OCI-LY1 (cell line): ENCODE data around the gene ASB13.

Experiments
- H2AFZ ChIP-seq: fragments of 200-600 bp; sonication (generic), shearing (Covaris generic); 2 replicates; pipeline ENCODE4 v1.6.0; 2014; ENCODE audit warnings: antibody characterized with exemption, mild to moderate bottlenecking, low read length
- H3F3A ChIP-seq: fragments of 200-600 bp; sonication (generic), shearing (Covaris generic); 2 replicates; pipeline ENCODE4 v1.6.0; 2014; ENCODE audit warnings: mild to moderate bottlenecking, antibody characterized with exemption, low read length, moderate library complexity; ENCODE audit not compliant: insufficient read depth
- H3K27ac ChIP-seq: fragments of 200-600 bp; sonication (generic); 2 replicates; pipeline ENCODE4 v1.5.1; 2014; ENCODE audit warnings: low read length, mixed run types, mild to moderate bottlenecking, low read depth; ENCODE audit not compliant: poor library complexity, severe bottlenecking
- H3K27me3 ChIP-seq: fragments of 200-600 bp; sonication (generic); 2 replicates; pipeline ENCODE4 v1.6.0; 2014; ENCODE audit warnings: antibody characterized with exemption, mild to moderate bottlenecking, low read length, moderate library complexity; ENCODE audit not compliant: insufficient read depth
- H3K36me3 ChIP-seq: fragments of 200-600 bp; sonication (generic); 2 replicates; pipeline ENCODE4 v1.6.1; 2014; ENCODE audit warnings: mild to moderate bottlenecking, antibody characterized with exemption, low read length, moderate library complexity, mixed read lengths; ENCODE audit not compliant: insufficient read depth
- H3K4me1 ChIP-seq: fragments of 200-600 bp; sonication (generic); 2 replicates; pipeline ENCODE4 v1.5.1; 2014; ENCODE audit warnings: mild to moderate bottlenecking, low read length, moderate library complexity; ENCODE audit not compliant: insufficient read depth, severe bottlenecking
- H3K4me2 ChIP-seq: fragments of 200-600 bp; sonication (generic), shearing (Covaris generic); 2 replicates; pipeline ENCODE4 v1.6.1; 2014; ENCODE audit warnings: low read length
- H3K4me3 ChIP-seq: fragments of 200-600 bp; sonication (generic); 2 replicates; pipeline ENCODE4 v1.5.1; 2014; ENCODE audit warnings: low read length, low read depth, mild to moderate bottlenecking, mixed read lengths; ENCODE audit not compliant: poor library complexity, severe bottlenecking
- H3K79me2 ChIP-seq: fragments of 200-600 bp; shearing (Covaris generic); 2 replicates; pipeline ENCODE4 v1.6.1; 2016; ENCODE audit warnings: mixed run types, low read length, mixed read lengths; ENCODE audit not compliant: insufficient read depth
- H3K9ac ChIP-seq: fragments of 200-600 bp; sonication (generic), shearing (Covaris generic); 2 replicates; pipeline ENCODE4 v1.6.1; 2014; ENCODE audit warnings: mild to moderate bottlenecking, low read length, mixed read lengths
- H3K9me2 ChIP-seq: fragments of 200-600 bp; sonication (generic), shearing (Covaris generic); 2 replicates; pipeline ENCODE4 v1.6.1; 2014; ENCODE audit warnings: low read depth, mild to moderate bottlenecking, low read length, mixed read lengths
- H3K9me3 ChIP-seq: fragments of 200-600 bp; shearing (Covaris generic); 2 replicates; pipeline ENCODE4 v1.6.1; 2014; ENCODE audit warnings: low read length, mixed read lengths
- H4K20me1 ChIP-seq: fragments of 200-600 bp; sonication (generic), shearing (Covaris generic); 2 replicates; pipeline ENCODE4 v1.6.0; 2016; ENCODE audit warnings: mild to moderate bottlenecking, low read length; ENCODE audit not compliant: insufficient read depth
- EZH2 ChIP-seq: fragments of 200-600 bp; sonication (generic), shearing (Covaris generic); IDR thresholded peaks from 2 replicates; pipeline ENCODE4 v1.8.0; 2017; ENCODE audit warnings: borderline replicate concordance, mixed run types, mild to moderate bottlenecking, antibody characterized with exemption, low read length, moderate library complexity, mixed read lengths
- TF ChIP-seq, protein P1 (sequence below): fragments of 200-600 bp; sonication (generic), shearing (Covaris generic); IDR thresholded peaks from 2 replicates; pipeline ENCODE4 v1.5.1; 2017; ENCODE audit warnings: mild to moderate bottlenecking, antibody characterized with exemption, low read length, moderate library complexity, mixed read lengths

Gene ASB13

DNA sequence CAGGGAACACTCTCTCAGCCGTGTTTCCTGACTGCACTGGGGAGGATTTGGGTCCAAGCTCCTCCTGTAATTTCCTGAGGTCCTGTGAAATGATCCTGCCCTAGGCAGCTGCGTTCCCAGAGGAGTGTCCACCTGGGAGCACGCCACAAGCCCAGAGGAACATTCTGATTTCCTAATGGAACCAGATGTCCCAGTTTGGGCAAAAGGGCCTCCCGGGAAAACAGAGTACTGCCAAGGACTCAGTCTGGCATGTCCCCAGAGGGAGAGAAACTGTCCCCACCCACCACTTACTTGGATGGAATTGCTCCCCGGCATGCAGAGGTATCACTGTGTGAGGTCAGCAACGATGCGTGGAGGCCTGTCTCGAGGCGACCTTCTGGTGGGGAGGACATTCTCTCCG lies 34.5 kb downstream of the ASB13 start:
- Histone ChIP-seq H3K36me3 (no peaks in the 10 kb centered on the region), H3K27me3 (no peaks in the 10 kb centered on the region; the same call in 1 of the 2 replicates), H3K4me2 (no peak overlapping the region), H3K4me1 (no peaks in the 10 kb centered on the region), H3K9me2 (no peaks in the 10 kb centered on the region), H4K20me1 (no peaks in the 10 kb centered on the region), H3F3A (no peaks in the 10 kb centered on the region), H3K79me2 (no peaks in the 10 kb centered on the region), H3K9me3 (no peaks in the 10 kb centered on the region), H3K27ac (no peak overlapping the region), H3K9ac (no peak overlapping the region), H2AFZ (no peak overlapping the region), H3K4me3 (no peak overlapping the region)
- TF ChIP-seq EZH2: no peak
- TF ChIP-seq, protein P1, sequence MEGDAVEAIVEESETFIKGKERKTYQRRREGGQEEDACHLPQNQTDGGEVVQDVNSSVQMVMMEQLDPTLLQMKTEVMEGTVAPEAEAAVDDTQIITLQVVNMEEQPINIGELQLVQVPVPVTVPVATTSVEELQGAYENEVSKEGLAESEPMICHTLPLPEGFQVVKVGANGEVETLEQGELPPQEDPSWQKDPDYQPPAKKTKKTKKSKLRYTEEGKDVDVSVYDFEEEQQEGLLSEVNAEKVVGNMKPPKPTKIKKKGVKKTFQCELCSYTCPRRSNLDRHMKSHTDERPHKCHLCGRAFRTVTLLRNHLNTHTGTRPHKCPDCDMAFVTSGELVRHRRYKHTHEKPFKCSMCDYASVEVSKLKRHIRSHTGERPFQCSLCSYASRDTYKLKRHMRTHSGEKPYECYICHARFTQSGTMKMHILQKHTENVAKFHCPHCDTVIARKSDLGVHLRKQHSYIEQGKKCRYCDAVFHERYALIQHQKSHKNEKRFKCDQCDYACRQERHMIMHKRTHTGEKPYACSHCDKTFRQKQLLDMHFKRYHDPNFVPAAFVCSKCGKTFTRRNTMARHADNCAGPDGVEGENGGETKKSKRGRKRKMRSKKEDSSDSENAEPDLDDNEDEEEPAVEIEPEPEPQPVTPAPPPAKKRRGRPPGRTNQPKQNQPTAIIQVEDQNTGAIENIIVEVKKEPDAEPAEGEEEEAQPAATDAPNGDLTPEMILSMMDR: no peak

DNA sequence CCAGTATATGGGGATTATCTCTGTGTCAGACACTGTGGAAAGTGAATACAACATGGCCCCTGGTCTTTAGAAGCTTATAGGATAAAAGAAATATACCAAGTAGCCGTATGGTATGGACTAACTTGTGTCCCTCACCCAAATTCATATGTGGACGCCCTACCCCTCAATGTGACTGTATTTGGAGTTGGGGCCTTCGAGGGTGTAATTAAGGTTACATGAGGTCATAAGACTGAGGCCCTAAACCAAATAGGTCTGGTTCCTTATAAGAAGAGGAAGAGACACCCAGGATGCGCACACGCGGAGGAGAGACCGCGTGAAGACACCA lies 36.3 kb downstream of the ASB13 start:
- Histone ChIP-seq H2AFZ (no peak overlapping the region), H3K27me3 (no peaks in the 10 kb centered on the region; the same call in 1 of the 2 replicates), H4K20me1 (no peaks in the 10 kb centered on the region), H3K9ac (no peak overlapping the region), H3K4me2 (no peak overlapping the region), H3K79me2 (no peaks in the 10 kb centered on the region), H3K9me2 (no peaks in the 10 kb centered on the region), H3K9me3 (no peaks in the 10 kb centered on the region), H3F3A (no peaks in the 10 kb centered on the region), H3K27ac (no peak overlapping the region), H3K4me1 (no peaks in the 10 kb centered on the region), H3K4me3 (no peak overlapping the region), H3K36me3 (no peaks in the 10 kb centered on the region)
- TF ChIP-seq, protein P1: no peak
- no peak for TF ChIP-seq EZH2

DNA sequence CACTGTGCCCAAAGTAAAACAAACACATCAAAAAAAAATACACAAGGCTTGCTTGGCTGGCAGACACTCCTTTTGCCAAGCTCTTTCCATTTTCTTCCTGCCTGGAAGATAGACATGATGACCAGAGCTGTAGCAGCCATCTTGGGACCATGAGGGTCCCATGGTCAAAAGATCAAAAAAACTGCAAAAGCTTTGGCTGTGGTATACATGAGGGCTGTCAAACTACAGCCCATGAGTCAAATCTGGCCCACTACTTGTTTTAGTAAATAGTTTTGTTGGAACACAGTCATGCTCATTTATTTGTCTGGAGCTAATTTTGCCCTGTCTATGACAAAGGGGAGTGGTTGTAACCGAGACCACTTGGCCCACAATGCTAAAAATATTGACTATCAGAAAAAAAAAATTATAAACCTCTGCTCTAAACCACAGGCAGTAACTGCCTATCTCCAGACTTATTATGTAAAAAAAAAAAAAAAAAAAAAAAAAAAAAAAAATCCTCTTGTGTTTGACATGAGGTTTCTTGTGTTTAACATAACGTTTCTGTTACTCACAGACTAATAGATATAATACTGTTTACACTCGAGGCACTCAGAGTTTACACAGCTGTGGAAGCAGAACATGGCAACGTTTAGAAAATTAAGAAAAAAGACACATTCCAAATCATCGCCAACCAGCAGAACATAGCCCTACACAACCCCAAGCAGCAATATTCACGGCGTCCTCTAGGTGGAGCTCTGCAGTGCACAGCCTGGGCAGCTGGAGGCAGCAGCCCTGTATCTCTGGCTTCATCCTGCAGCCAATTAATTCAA lies 36.9 kb downstream of the ASB13 start:
- TF ChIP-seq EZH2: no peak
- TF ChIP-seq, protein P1: peak; percentile 84
- no peaks in the 10 kb centered on the region for H3K9me3 ChIP-seq
- H4K20me1 ChIP-seq: no peaks in the 10 kb centered on the region
- no peaks in the 10 kb centered on the region for H3K4me1 ChIP-seq
- no peaks in the 10 kb centered on the region for H3K79me2 ChIP-seq
- H3K4me2 ChIP-seq: no peak overlapping the region
- H3K4me3 ChIP-seq: no peak overlapping the region
- H3K9ac ChIP-seq: no peak overlapping the region
- no peaks in the 10 kb centered on the region; the same call in 1 of the 2 replicates for H3K27me3 ChIP-seq
- H2AFZ ChIP-seq: no peak overlapping the region
- H3K36me3 ChIP-seq: no peaks in the 10 kb centered on the region
- H3K27ac ChIP-seq: no peak overlapping the region
- no peaks in the 10 kb centered on the region for H3K9me2 ChIP-seq
- H3F3A ChIP-seq: no peaks in the 10 kb centered on the region
